Chondrocyte (in vitro differentiated cells): ENCODE results near the gene GNB5. TPM values are rescaled to one million over a fixed set of nuclear protein-coding genes. Genes with fewer than 3 reads are reported as not detected.

Experiments
- DNase-seq: peaks from one replicate; pipeline ENCODE4 v3.0.0; 2021; ENCODE audit warnings: mixed read lengths, low spot score
- H3K27ac Mint-ChIP-seq: one replicate; pipeline ENCODE4 v1.8.0; 2021; ENCODE audit warnings: mild to moderate bottlenecking, moderate library complexity, mixed read lengths; ENCODE audit not compliant: unreplicated experiment
- H3K27me3 Mint-ChIP-seq: 2 replicates; pipeline ENCODE4 v1.8.0; 2021; ENCODE audit warnings: low read depth, mixed read lengths
- H3K36me3 Mint-ChIP-seq: 2 replicates; pipeline ENCODE4 v1.8.0; 2021; ENCODE audit warnings: low read depth, mixed read lengths
- H3K4me1 Mint-ChIP-seq: 2 replicates; pipeline ENCODE4 v1.8.0; 2021; ENCODE audit warnings: low read depth, mild to moderate bottlenecking, mixed read lengths
- H3K4me3 Mint-ChIP-seq: one replicate; pipeline ENCODE4 v1.8.0; 2021; ENCODE audit warnings: mild to moderate bottlenecking, moderate library complexity, mixed read lengths; ENCODE audit not compliant: unreplicated experiment
- H3K9me3 Mint-ChIP-seq: 2 replicates; pipeline ENCODE4 v1.8.0; 2021; ENCODE audit warnings: low read depth, mixed read lengths
- CTCF ChIP-seq: fragments of 200-600 bp; sonication (generic); IDR thresholded peaks from 2 replicates; pipeline ENCODE4 v1.5.0; 2021; ENCODE audit warnings: antibody characterized with exemption, mild to moderate bottlenecking, moderate library complexity
- total RNA-seq: library from RNA; stranded (reverse); gene quantifications from 3 replicates; pipeline ENCODE4 v1.2.1, GENCODE V29; 2021

The GNB5 gene
- total RNA-seq, 1 donor from 2014 or later, result 25.7 TPM

GRCh38 chr15:52213206-52213605, 22.0 kb upstream of the GNB5 start:
- Mint-ChIP-seq H3K27me3 (no peaks in the 10 kb centered on the region), H3K27ac (no peak overlapping the region), H3K9me3 (no peaks in the 10 kb centered on the region), H3K4me3 (no peak overlapping the region), H3K4me1 (no peaks in the 10 kb centered on the region), H3K36me3 (peaks cover 3% of the 10 kb centered on the region)
- DNase-seq, result no peak
- no peak for TF ChIP-seq CTCF

- DNase-seq, result no peak
- no peak overlapping the region for H3K27ac Mint-ChIP-seq
These were observed 17.2 kb upstream of the GNB5 start for GRCh38 chr15:52208306-52208946.

GRCh38 chr15:52207191-52207590, 16.0 kb upstream of the GNB5 start:
- no peak for TF ChIP-seq CTCF
- Mint-ChIP-seq H3K27ac (no peak overlapping the region), H3K4me3 (no peak overlapping the region), H3K36me3 (no peaks in the 10 kb centered on the region), H3K9me3 (no peaks in the 10 kb centered on the region), H3K27me3 (no peaks in the 10 kb centered on the region), H3K4me1 (no peaks in the 10 kb centered on the region)
- no peak for DNase-seq

More at GRCh38 chr15:52208306-52208946, 17.2 kb upstream of the GNB5 start:
- Mint-ChIP-seq H3K4me3 (no peak overlapping the region), H3K27me3 (no peaks in the 10 kb centered on the region), H3K4me1 (no peaks in the 10 kb centered on the region), H3K36me3 (no peaks in the 10 kb centered on the region), H3K9me3 (no peaks in the 10 kb centered on the region)
- peak; percentile 77 for TF ChIP-seq CTCF

GRCh38 chr15:52206446-52206845, 15.3 kb upstream of the GNB5 start:
- no peak for TF ChIP-seq CTCF
- Mint-ChIP-seq H3K27me3 (no peaks in the 10 kb centered on the region), H3K9me3 (no peaks in the 10 kb centered on the region), H3K4me1 (peaks cover 3% of the 10 kb centered on the region), H3K36me3 (no peaks in the 10 kb centered on the region), H3K27ac (no peak overlapping the region), H3K4me3 (no peak overlapping the region)
- DNase-seq, result no peak

- no peaks in the 10 kb centered on the region for H3K36me3 Mint-ChIP-seq
- H3K4me1 Mint-ChIP-seq, result peaks cover 12% of the 10 kb centered on the region
- H3K27ac Mint-ChIP-seq, result no peak overlapping the region
- no peaks in the 10 kb centered on the region for H3K9me3 Mint-ChIP-seq
- DNase-seq, result no peak
- no peaks in the 10 kb centered on the region for H3K27me3 Mint-ChIP-seq
- TF ChIP-seq CTCF, result no peak
- no peak overlapping the region for H3K4me3 Mint-ChIP-seq
These were observed 13.5 kb upstream of the GNB5 start for GRCh38 chr15:52204657-52205056.
